HG03521 (cell line): ENCODE data around the gene IQGAP3.

Source experiments
- ATAC-seq: cut with Tn5 transposase; IDR thresholded peaks from one replicate; pipeline ENCODE4 v1.9.1; 2021; ENCODE audit warnings: mild to moderate bottlenecking, moderate library complexity; ENCODE audit not compliant: unreplicated experiment

The IQGAP3 gene

DNA sequence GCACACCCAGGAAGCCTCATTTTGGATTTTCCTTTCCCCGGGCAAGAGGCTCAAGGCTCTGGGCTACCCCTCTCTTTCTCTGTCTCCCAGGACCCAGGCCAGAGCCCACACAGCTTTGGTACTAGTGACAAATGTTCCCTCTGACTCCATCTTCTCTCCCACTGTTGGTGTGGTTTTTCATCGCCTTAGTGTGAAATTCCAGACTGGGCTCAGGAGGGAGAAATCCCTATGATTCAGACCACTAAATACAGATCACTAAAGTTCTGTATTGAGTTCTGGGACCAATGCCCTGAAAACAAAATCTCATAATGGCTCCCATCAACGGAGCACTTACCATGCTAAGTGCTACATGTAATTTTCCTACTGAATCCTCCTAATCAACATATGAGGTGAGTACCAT is 26.1 kb downstream of the IQGAP3 start:
- no peak for ATAC-seq

DNA sequence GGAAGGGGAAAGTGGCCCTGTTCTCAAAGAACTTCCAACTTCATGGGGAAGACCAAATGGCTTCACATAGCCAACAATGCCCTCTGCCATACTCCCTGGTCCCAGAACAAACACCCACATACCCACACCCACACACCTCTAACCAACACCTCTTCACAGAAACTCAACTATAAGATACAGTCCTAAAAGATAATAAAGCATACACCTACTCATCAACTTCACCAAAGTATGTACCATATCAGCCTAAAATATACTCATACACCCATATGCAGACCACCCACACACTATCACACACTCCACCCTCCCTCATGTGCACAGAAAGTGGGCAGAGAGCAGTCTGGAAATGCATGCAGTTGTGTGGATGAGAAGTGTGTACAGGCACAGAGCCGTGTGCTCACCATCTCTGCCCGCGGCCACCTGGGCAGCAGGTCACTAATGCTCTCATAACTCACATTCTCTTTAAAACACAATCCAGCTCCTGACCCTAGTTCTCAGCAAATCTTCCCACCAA is 27.7 kb downstream of the IQGAP3 start:
- no peak for ATAC-seq

DNA sequence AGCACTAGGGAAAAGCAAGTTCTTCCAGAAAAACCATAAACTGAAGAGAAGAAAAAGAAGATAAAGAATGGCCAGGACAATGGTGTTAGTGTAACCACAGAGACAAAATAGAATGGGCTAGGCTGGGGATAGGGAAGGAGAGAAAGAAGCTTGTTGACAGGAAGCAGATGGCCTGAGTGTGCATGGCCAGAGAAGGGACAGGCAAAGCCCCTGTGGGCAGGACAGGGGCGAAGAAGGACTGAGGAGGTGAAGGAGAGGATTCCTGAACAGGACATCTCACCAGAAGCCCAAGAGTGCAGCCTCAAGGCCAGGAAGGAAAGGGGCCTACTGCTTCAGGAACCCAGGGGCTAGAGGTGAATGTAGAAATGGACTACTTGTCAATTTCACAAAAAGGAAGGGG is 29.3 kb downstream of the IQGAP3 start:
- ATAC-seq, result no peak

DNA sequence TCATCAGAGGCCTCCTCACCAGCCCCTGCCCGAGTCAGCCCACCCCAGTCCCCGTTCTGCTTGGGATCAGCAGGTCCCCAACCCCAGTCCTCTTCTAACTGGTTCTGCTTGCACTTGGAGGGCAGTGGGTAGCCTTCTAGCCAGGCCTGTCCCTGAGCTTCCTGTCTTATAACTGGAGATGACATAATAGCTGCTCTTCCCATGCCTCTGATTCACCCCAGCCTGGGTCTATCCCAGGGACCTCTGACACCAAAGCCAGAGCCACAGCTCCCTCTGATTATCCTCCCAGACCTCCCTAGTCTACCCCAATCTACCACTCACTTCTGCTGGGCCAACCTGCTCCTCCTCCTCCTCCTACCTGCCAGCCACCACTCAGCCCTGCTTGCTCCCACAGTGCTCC is 31.4 kb downstream of the IQGAP3 start:
- ATAC-seq, result no peak

DNA sequence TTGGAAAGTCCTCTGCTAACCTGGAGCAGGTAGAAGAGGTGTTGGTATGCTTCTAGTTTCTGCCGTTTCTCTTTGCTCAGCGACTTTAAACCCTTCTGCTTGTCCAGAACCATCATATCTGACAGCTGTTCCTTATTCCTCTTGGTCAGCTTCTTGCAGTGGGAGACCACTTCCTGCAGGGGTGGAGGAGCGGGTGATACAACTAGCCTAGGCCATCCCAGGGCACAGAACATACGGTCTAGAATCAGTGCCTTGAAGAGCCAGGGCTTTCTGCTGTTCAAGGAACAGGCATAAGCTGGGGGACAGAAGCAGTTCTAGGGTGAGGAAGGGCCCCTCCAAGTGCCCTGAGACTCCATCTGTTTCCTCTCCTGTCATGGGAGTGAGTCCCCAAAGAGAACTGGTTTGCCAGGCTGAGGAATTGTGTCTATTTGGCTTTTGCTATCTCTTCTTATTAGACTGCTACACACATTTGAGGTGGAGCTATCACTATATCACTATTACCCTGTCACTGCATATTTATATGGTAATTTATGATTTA is 32.5 kb downstream of the IQGAP3 start:
- no peak for ATAC-seq

DNA sequence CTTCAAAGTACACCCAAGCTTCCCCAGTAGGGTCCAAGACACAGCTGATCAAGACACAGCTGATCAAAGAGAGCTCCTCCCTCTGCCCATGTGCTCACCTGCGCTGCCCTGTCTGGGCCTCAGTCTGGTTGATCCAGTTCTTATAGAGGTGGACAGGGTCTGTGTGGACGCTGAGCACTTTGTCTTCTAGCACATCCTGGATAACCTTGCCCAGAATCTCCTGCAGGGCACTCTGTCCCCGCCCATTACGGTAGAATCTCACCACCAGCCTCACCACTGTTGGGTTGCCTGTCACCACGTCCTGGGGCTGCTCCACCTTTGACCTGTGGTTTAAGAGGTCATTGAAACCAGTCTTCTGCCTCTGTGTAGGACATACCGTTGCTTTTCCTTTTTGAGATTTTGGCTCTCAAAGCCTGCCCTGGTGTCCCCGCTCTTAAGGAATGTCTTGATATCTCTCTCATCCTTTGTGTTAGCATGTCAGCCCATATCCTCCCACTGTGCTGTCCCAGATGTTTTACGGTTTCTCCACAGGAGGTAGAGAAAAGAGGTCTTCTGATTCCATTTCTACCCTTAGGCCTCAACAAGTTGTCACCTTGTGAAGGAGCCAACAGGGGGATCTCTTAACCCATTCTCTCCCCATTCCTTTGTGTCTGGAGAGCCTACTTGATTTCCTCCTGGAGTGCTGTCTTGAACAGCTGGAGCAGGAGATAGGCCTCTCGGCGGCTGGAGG is 33.5 kb downstream of the IQGAP3 start:
- ATAC-seq, result no peak

DNA sequence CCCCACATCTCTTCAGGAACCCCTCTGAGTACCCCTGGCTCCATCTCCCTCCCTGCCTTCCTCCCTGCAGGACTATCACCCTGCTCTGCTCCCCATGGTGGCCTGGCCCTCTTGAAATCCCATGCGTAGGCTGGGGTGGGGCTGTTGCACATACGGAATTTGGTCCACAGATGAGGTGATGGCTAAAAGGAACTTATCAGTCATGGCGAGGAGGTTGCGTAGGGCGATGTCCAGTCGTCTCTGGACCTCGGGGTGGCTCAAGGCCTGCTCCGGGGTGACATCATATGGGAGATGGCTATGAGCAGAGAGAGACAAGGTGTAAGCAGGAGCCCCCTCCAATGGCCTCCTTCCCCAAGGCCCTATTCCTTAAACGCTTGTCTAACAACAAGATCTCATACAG is 35.3 kb downstream of the IQGAP3 start:
- no peak for ATAC-seq

DNA sequence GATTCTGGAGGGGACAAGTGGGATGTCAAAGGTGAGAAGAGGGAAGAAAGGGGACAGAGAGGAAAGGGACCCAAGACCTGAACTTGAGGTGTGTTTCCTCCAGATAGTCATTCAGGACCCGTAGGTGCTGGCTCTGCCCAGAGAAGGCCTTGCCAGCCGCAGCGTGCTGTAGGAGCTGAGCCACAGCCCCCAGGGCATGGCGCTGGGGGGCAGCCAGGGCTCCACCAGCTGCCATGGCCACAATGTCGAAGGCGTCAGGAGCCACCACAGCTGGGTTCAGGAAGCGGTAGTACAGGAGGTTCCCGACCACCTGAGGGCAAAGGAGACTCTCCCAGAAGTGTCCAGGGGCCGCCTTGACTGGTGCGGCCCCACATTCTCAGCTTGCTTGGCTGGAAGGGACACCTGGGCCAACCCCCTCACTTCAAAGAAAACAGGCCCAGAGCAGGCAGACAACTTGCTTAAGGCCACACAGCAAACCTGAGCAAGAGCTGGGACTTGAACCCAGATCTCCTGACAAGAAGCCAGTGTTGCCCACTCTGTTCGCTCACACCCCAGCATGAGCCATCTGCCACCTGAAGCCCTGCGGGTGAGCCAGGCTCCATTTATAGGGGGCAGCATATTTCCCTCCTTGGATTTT is 37.8 kb downstream of the IQGAP3 start:
- ATAC-seq, result no peak

DNA sequence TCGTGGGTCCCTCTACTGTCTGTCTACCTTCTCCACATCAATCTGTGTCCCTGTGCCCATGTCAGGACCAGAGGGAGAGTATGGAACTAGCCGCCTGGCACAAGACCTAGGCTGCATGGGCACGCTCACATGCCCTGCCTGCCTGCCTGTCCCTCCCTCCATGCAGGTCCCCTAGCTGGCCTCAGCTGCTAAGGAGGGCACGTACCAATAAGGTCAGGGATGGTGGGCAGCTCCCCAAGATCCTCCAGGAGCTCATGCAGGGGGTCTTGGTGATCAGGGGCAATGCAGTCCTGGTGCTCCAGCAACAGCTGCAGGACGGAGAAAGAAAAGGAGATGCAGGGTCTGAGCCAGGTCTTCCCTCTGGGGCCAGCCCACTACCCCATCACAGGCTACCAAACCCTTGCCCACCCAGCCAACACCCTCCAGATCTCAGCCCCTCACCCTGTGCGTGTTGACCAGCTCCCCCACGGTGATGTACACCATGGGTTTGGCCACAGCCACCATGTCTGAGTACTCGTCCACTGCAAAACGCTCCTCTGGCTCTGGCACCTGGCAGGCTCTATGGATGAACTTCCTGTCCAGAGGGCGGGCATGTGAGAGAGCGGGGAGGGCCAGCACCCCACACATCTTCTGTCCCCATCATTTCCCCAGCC is 38.7 kb downstream of the IQGAP3 start:
- no peak for ATAC-seq

DNA sequence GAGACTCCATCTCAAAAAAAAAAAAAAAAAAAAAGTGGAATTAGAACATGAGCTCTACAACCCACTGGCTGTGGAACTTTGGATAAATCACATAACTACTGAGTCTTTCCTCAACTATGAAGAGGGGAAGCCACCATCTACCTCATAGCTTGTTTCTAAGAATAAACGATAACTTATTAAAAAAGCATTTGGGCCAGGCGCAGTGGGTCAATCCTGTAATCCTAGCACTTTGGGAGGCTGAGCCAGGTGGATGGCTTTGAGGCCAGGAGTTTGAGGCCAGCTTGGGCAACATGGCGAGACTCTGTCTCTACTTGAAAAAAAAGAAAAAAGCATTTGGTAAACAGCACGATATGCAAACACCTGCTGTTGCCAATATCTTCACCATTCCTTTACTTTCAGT is 40.0 kb downstream of the IQGAP3 start:
- no peak for ATAC-seq

DNA sequence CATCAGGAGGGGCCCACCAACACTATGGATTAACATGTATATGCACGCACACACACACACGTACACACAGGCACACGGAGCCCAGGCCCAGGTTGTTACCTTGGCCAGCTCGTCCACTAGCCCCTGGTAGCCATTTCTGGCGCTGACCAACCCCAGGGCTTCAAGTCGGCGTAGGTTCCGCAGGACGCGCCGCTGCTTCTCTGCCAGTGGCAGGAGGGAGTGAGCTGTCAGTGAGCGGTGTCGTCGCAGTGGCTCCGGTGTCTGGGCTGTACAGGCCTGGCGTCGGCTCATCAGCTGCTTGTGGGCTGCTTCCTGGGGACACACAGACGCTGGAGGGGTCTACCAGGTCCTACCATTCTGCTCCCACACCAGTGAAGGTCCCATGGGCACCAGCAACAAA is 42.4 kb downstream of the IQGAP3 start:
- no peak for ATAC-seq

DNA sequence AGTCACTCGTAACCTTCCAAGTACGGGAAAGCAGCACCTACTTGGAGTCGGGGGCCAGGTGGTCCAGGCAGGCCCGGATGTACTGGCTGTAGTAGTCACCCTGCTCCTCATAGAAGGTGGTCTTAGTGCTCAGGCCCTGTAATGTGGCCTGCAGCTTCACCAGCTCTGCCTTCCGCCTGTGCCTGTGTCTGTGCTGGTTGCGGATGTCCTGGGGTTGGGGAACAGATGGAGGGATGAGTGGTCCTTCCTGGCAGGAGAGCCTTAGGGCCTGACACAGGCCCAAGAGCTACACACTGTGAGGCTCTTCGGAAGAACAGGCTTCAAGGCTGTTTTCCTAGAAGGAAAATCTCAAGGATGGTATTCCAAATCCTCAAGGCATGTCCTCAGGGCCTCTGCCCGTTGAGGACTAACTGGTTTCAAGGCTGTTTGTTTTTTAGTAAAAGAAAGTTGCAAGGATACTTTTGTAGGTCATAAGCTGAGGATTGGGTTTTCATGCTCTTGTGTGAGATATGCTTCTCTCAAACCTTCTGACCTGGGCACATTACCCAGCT is 43.4 kb downstream of the IQGAP3 start:
- no peak for ATAC-seq

DNA sequence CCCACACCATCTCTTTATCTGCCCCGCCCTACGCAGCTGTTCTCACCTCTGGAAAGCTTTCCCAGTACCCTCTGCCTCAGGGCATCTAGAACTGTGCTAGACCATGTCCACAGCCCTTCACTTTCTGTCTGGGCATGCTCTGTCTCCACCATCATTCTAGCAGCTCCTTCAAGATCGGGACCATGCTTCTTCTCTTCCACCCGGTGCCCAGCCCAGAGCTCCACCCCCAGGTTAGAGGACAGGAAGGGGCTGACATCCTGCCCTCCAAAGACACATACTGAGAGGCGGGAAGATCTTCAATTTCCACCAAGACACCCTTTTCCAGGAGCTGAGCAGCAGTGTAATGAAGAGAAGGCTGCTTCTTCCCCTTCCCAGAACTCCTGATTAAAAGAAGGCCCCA is 44.1 kb downstream of the IQGAP3 start:
- ATAC-seq, result no peak

DNA sequence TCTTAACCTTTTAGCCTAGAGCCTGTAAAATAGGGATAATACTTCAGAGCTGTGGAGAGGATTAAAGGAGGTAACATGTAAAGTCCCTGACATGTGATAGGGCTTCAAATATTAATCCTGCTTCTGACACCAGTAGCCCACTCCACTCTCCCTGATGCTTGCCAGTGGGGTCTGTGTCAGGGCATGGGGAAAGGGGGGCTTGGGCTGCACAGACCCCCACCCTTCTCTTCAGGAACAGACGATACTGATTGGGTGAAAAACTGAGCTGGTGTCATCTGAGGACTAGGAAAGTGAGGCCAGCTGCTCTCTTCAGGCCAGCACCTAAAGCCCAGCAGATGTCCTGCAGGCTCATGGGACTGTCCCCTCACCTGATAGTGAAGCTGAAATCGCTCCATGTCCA is 44.8 kb downstream of the IQGAP3 start:
- no peak for ATAC-seq

DNA sequence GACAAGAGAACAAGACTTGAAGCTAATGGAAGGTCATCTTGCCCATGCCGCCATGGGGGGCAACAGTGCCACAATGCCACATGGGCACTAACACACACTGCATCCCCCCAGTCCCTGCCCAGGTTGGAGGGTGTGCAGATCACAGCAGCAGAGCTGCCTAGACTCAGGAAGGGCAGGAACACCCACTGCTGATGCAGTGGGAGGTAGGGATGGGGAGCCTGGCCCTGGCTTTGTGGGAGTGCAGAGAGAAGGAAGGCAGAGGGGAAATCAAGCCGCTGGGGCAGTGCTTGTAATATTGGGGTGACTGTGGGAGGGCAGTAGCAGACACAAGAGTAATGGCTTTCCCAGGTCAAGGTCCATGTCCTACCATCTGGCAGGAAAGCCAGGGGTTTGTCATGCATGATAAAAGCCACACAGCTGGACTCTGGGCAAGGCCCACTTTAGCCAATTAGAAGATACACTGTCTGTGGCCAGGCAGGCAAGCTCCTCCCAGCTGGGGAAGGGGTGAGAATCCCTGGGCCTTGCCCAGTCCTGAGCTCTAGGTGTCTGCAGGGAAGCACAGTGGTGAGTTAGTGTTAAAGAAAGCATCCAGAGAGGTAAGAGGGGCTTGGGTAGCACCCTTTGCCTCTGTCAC is 46.4 kb downstream of the IQGAP3 start:
- no peak for ATAC-seq

DNA sequence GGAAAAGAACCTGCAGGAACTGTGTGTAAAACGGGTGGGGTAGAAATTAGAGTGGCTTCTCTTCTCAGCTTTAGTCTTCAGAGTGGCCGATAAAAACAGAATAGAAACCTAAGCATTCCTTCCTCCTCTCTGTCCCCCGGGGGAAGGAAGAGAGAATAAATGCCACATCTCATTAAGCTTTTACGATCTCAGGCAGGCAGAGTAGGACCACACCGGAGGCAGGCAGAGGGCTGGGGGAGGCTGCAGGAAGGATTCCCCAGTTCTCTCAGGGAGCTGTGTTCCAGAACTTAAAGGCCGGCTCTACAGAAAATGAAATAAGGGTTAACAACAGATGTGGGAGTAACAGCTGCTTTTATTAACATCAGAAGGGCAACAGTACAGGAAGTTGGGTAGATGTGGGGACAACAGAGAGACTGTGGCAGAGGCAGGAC is 47.3 kb downstream of the IQGAP3 start:
- no peak for ATAC-seq

DNA sequence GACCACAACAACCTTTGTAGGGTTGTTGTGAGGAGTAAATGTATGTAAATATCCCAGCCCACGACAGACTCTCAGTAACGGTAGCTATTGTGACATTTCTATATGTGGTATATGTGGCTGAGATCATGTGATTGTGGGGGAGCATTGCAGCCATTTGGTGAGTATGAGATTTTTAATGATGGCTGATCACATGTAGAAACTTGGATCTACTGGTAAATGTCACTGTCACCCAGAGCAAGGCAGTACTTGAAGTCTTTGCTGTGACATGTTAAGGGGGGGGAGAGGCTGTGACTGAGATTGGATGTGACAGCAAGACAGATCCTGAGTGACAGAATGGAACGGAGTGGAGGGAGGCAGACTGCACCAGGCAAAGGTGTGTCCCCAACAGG is 47.9 kb downstream of the IQGAP3 start:
- peak; percentile 45 for ATAC-seq

DNA sequence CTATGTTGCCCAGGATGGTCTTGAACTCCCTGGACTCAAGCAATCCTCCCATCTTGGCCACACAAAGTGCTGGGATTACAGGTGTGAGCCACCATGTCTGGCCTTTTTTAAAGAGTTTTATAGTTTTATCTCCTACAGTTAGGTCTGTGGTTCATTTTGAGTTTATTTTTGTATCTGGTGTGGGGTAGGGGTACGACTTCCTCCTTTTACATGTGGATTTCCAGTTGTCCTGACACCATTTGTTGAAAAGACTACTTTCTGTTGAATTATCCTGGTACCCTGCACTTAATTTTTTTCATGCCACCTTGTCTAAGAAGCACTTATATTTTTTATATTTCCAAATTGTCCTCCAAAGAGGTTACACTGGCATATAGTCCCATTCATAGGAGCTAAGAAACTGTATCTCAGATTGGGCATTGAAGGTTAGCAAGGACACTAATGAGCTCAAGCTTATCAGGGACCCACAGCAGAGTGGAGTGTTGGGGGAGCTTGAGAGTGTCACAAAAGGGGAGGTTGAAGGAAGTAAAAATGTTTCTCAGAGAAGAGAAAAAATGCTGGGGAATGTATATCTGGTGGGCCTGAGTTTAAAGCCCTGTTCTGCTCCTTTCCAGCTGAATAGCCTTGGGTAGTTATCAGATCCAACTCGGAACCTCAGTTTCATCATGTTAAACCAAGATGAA is 48.4 kb downstream of the IQGAP3 start:
- ATAC-seq, result no peak

DNA sequence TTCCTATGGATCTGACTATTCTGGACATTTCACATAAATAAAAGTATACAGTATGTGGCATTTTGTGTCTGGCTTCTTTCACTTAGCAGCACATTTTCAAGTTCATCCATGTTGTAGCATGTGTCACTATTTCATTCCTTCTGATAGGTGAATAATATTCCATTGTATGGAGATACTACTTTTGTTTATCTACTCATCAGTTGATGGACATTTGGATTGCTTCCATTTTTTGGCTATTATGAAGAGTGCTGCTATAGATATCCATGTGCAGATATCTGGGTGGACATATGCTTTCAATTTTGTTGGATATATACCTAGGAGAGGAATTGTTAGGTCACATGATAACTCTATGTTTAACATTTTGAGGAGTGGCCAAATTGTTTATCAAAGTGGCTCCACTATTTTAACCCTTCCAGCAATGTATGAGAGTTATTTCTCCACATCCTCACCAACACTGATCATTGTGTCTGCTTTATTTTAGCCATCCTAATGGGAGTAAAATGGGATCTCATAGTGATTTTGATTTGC is 49.9 kb downstream of the IQGAP3 start:
- ATAC-seq, result no peak

DNA sequence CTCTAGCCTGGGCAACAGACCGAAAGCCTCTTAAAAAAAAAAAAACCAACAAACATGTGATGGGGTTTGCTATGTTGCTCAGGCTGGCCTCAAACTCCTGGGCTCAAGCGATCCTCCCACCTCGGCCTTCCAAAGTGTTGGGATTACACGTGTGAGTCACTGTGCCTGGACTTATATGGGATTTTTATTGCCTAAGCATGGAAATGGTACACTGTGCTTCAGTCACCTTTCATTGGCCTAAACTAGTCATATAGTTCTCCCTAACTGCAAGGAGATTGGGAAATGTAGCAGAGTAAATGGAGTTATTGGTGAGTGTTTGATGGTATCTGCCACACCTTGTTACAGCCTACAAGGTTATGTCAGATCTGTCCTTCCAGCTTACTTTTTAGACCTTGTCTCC is 54.6 kb downstream of the IQGAP3 start:
- ATAC-seq, result no peak
